Measurements from ENCODE around the gene HPCAL1. TPM values are rescaled to one million over a fixed set of nuclear protein-coding genes. Genes with fewer than 3 reads are reported as not detected.

HPCAL1 gene
- total and polyA plus RNA-seq, 2 of the 8 experiments (the other 6 are each of a cell fraction or from before 2014, with no cell fraction given) = 5.8 to 8.6 TPM

DNA sequence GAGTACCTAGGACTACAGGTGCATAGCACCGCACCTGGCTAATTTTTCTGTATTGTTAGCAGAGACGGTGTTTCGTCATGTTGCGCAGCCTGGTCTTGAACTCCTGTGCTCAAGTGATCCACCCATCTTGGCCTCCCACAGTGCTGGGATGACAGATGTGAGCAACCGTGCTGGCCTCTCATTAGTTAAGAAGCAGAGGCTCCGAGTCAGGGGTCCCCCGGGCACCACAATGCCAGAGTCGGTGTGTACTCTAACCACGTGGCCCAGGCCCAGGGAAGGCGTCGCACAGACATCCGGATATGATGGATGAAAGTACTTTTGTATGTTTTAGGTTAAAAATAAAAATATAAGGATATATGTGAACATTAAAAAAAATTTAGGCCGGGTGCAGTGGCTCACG lies 28.3 kb upstream of the HPCAL1 start (continued):
- TF ChIP-seq, protein P1, sequence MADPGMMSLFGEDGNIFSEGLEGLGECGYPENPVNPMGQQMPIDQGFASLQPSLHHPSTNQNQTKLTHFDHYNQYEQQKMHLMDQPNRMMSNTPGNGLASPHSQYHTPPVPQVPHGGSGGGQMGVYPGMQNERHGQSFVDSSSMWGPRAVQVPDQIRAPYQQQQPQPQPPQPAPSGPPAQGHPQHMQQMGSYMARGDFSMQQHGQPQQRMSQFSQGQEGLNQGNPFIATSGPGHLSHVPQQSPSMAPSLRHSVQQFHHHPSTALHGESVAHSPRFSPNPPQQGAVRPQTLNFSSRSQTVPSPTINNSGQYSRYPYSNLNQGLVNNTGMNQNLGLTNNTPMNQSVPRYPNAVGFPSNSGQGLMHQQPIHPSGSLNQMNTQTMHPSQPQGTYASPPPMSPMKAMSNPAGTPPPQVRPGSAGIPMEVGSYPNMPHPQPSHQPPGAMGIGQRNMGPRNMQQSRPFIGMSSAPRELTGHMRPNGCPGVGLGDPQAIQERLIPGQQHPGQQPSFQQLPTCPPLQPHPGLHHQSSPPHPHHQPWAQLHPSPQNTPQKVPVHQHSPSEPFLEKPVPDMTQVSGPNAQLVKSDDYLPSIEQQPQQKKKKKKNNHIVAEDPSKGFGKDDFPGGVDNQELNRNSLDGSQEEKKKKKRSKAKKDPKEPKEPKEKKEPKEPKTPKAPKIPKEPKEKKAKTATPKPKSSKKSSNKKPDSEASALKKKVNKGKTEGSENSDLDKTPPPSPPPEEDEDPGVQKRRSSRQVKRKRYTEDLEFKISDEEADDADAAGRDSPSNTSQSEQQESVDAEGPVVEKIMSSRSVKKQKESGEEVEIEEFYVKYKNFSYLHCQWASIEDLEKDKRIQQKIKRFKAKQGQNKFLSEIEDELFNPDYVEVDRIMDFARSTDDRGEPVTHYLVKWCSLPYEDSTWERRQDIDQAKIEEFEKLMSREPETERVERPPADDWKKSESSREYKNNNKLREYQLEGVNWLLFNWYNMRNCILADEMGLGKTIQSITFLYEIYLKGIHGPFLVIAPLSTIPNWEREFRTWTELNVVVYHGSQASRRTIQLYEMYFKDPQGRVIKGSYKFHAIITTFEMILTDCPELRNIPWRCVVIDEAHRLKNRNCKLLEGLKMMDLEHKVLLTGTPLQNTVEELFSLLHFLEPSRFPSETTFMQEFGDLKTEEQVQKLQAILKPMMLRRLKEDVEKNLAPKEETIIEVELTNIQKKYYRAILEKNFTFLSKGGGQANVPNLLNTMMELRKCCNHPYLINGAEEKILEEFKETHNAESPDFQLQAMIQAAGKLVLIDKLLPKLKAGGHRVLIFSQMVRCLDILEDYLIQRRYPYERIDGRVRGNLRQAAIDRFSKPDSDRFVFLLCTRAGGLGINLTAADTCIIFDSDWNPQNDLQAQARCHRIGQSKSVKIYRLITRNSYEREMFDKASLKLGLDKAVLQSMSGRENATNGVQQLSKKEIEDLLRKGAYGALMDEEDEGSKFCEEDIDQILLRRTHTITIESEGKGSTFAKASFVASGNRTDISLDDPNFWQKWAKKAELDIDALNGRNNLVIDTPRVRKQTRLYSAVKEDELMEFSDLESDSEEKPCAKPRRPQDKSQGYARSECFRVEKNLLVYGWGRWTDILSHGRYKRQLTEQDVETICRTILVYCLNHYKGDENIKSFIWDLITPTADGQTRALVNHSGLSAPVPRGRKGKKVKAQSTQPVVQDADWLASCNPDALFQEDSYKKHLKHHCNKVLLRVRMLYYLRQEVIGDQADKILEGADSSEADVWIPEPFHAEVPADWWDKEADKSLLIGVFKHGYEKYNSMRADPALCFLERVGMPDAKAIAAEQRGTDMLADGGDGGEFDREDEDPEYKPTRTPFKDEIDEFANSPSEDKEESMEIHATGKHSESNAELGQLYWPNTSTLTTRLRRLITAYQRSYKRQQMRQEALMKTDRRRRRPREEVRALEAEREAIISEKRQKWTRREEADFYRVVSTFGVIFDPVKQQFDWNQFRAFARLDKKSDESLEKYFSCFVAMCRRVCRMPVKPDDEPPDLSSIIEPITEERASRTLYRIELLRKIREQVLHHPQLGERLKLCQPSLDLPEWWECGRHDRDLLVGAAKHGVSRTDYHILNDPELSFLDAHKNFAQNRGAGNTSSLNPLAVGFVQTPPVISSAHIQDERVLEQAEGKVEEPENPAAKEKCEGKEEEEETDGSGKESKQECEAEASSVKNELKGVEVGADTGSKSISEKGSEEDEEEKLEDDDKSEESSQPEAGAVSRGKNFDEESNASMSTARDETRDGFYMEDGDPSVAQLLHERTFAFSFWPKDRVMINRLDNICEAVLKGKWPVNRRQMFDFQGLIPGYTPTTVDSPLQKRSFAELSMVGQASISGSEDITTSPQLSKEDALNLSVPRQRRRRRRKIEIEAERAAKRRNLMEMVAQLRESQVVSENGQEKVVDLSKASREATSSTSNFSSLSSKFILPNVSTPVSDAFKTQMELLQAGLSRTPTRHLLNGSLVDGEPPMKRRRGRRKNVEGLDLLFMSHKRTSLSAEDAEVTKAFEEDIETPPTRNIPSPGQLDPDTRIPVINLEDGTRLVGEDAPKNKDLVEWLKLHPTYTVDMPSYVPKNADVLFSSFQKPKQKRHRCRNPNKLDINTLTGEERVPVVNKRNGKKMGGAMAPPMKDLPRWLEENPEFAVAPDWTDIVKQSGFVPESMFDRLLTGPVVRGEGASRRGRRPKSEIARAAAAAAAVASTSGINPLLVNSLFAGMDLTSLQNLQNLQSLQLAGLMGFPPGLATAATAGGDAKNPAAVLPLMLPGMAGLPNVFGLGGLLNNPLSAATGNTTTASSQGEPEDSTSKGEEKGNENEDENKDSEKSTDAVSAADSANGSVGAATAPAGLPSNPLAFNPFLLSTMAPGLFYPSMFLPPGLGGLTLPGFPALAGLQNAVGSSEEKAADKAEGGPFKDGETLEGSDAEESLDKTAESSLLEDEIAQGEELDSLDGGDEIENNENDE (IDR thresholded peaks at IDR 0.05; ENCODE audit: insufficient replicate concordance, low read length) = no peak
- TF ChIP-seq EGR1 (IDR thresholded peaks at IDR 0.05; ENCODE audit: borderline replicate concordance, low read depth, low read length) = no peak
- TF ChIP-seq CHD2 (IDR thresholded peaks at IDR 0.05; ENCODE audit: low read length) = no peak
- no peak for TF ChIP-seq PHF8 (conservative IDR thresholded peaks at IDR 0.05; ENCODE audit: low read depth, low read length)
